ENCODE data around the gene CLIC1.
A peak's percentile ranks its signal among the peaks of the same experiment; 100 is the strongest.
"Not testable (repeated sequence)": the region's sequence is repeated elsewhere in the genome, so short reads cannot be mapped to it uniquely, and the experiment has no call there.

The CLIC1 gene

GRCh38 chr6:31721351-31722020 lies 14.8 kb downstream of the CLIC1 start, which contains the start of gene LY6G6C:
LY6G6C (minus strand) TSS chr6:31721746; CDS start chr6:31721679, 67 bp downstream.
- DNase-seq: no peak

- DNase-seq: no peak
Measured at GRCh38 chr6:31720196-31720770, 16.0 kb downstream of the CLIC1 start.

- no peak for DNase-seq
Measured at GRCh38 chr6:31719001-31719400, 17.3 kb downstream of the CLIC1 start.

- no peak for DNase-seq
Measured at GRCh38 chr6:31718265-31718664, 18.1 kb downstream of the CLIC1 start.

GRCh38 chr6:31717499-31718222 lies 18.7 kb downstream of the CLIC1 start:
- DNase-seq: no peak

- DNase-seq: peak; percentile 49
Measured at GRCh38 chr6:31715022-31715958, 21.0 kb downstream of the CLIC1 start, which contains the start of gene LY6G6D. LY6G6D (plus strand) TSS chr6:31715348; CDS start chr6:31715356, 8 bp downstream.

GRCh38 chr6:31713991-31714684 lies 22.2 kb downstream of the CLIC1 start:
- DNase-seq: no peak

- no peak for DNase-seq
Measured at GRCh38 chr6:31713465-31713864, 22.9 kb downstream of the CLIC1 start.

- no peak for DNase-seq
Measured at GRCh38 chr6:31712296-31712695, 24.0 kb downstream of the CLIC1 start.

- DNase-seq: no peak
Measured at GRCh38 chr6:31711233-31711632, 25.1 kb downstream of the CLIC1 start.

- DNase-seq: no peak
Measured at GRCh38 chr6:31710523-31711219, 25.7 kb downstream of the CLIC1 start.

- not testable (repeated sequence) for DNase-seq
Measured at GRCh38 chr6:31709157-31709556, 27.2 kb downstream of the CLIC1 start.

GRCh38 chr6:31708224-31708623 lies 28.1 kb downstream of the CLIC1 start:
- DNase-seq: no peak

GRCh38 chr6:31707701-31708100 lies 28.6 kb downstream of the CLIC1 start:
- no peak for DNase-seq

- DNase-seq: no peak
Measured at GRCh38 chr6:31706599-31706998, 29.7 kb downstream of the CLIC1 start, which contains the start of gene LY6G6F. LY6G6F (plus strand) TSS chr6:31706866; CDS start chr6:31706907, 41 bp downstream.

GRCh38 chr6:31705931-31706330 lies 30.4 kb downstream of the CLIC1 start:
- no peak for DNase-seq

GRCh38 chr6:31702819-31703716 lies 33.3 kb downstream of the CLIC1 start, which contains the start of gene ABHD16A:
ABHD16A (minus strand) TSS chr6:31703324; CDS start chr6:31703281, 43 bp downstream.
- peak; percentile 99 for DNase-seq

GRCh38 chr6:31702405-31702818 lies 33.9 kb downstream of the CLIC1 start:
- no peak for DNase-seq

GRCh38 chr6:31701666-31702404 lies 34.5 kb downstream of the CLIC1 start:
- DNase-seq: peak; percentile 64

All from right hindlimb (tissue), 1 donor.